MCF 10A (cell line): ENCODE data around the gene DLL4. TPM values are rescaled to one million over a fixed set of nuclear protein-coding genes. Genes with fewer than 3 reads are reported as not detected.

Source experiments
- BruUV-seq: library from RNA; stranded (reverse); fragments of 400-500 nt; replicated peaks from 2 replicates; lab custom pipeline; 2021; lab: Mats Ljungman, UMichigan
- CTCF ChIA-PET: fragments of 300-600 bp; sonication (Branson Sonifier 250); formaldehyde crosslinking; extraction: SDS; loops from one replicate; lab custom pipeline; 2021; ENCODE audit warnings: antibody characterized with exemption, inconsistent platforms; lab: Yijun Ruan, JAX
- POLR2A ChIA-PET: fragments of 300-600, 350-650 bp; sonication (Branson Sonifier 250); formaldehyde crosslinking; extraction: SDS; loops from one replicate; lab custom pipeline; 2020; ENCODE audit warnings: antibody characterized with exemption, inconsistent platforms; lab: Yijun Ruan, JAX
- DNase-seq: peaks from one replicate; pipeline ENCODE4 v3.0.0-alpha.2; 2018; ENCODE audit not compliant: unreplicated experiment
- H3K27ac Mint-ChIP-seq: one replicate; pipeline ENCODE4 v1.8.0; 2022; ENCODE audit warnings: mild to moderate bottlenecking, low read depth, mixed read lengths; ENCODE audit not compliant: unreplicated experiment
- H3K27me3 Mint-ChIP-seq: one replicate; pipeline ENCODE4 v1.8.0; 2022; ENCODE audit warnings: mixed read lengths; ENCODE audit not compliant: insufficient read depth, unreplicated experiment
- H3K36me3 Mint-ChIP-seq: one replicate; pipeline ENCODE4 v1.8.0; 2022; ENCODE audit warnings: mild to moderate bottlenecking, moderate library complexity, mixed read lengths; ENCODE audit not compliant: insufficient read depth, unreplicated experiment
- H3K4me1 Mint-ChIP-seq: one replicate; pipeline ENCODE4 v1.8.0; 2022; ENCODE audit warnings: mixed read lengths; ENCODE audit not compliant: insufficient read depth, unreplicated experiment
- H3K4me3 Mint-ChIP-seq: one replicate; pipeline ENCODE4 v1.8.0; 2022; ENCODE audit warnings: mild to moderate bottlenecking, moderate library complexity, mixed read lengths; ENCODE audit not compliant: unreplicated experiment
- H3K9me3 Mint-ChIP-seq: one replicate; pipeline ENCODE4 v1.8.0; 2022; ENCODE audit warnings: mixed read lengths; ENCODE audit not compliant: unreplicated experiment
- CTCF ChIP-seq: fragments of 200-600 bp; IDR thresholded peaks from one replicate; pipeline ENCODE4 v1.8.0; 2022; ENCODE audit warnings: antibody characterized with exemption, mild to moderate bottlenecking; ENCODE audit not compliant: unreplicated experiment
- intact Hi-C: fragments of 100-400 bp; cut with micrococcal nuclease; formaldehyde crosslinking; loops from 2 replicates; pipeline ENCODE4 v1.14.1; 2022
- total RNA-seq: library from RNA; stranded (reverse); gene quantifications from 2 replicates; pipeline ENCODE4 v1.2.3, GENCODE V29; 2022

The DLL4 gene
- total RNA-seq, 1 experiment from 2014 or later = not detected

DNA sequence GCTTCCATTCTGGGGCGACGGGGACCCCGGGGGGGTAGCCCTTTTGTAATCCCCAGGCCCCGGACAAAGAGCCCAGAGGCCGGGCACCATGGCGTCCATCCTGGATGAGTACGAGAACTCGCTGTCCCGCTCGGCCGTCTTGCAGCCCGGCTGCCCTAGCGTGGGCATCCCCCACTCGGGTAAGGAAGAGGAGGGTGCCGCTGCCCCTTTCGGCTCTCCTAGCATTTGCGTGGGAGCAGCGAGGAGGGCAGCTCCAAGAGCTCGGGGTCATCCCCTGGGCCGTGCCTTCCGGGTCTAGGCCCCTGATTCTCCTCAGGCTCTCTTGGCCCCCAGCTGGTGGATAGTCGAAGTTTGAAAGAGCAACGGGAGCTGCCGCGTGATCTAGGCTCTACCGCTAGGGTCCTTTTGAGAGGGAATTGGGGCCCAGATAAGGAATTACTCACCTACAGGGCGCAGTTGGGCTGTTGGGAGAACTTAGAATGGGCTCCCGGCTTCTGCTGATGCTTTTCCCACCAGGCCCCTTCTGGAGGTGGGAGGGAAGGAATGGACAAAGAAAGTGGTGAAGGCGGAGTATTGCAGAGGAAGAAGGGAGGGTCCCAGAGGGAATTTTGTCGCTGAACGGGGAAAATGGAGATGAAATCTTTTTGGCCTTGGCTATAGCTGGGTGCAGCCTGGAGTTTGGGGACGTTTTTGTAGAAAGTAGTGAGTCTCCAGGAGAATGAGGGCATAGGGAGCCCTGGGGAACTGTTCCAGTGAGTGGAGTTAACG, 34.3 kb upstream of the DLL4 start:
- peak; percentile 68 for DNase-seq
- intact Hi-C loops = loop anchor here (1.0 to 5.0 kb wide), 3 partner anchors 149 to 300 kb away; partner anchors contain the start of gene KNL1
- ChIA-PET POLR2A (interaction anchor here (0.6 to 3.7 kb wide), 29 partner anchors 9 to 375 kb away, joined by 3 to 63 read pairs (median 5); partner anchors contain the start of genes C15orf62, DNAJC17, GCHFR and RAD51), CTCF (interaction anchor here (0.5 to 3.7 kb wide), 34 partner anchors 9 to 526 kb away, joined by 3 to 131 read pairs (median 4); partner anchors contain the start of genes RAD51 and RHOV)
- Mint-ChIP-seq H3K4me3 (peak overlapping the region; percentile 95), H3K27ac (peak overlapping the region; percentile 98), H3K27me3 (no peaks in the 10 kb centered on the region), H3K36me3 (peaks cover 34% of the 10 kb centered on the region), H3K4me1 (peaks cover 31% of the 10 kb centered on the region), H3K9me3 (no peaks in the 10 kb centered on the region)
- BruUV-seq = TSS peak; percentile 69
- peak; percentile 44 for TF ChIP-seq CTCF

GRCh38 chr15:40899536-40900207, 29.5 kb upstream of the DLL4 start:
- Mint-ChIP-seq H3K27me3 (no peaks in the 10 kb centered on the region), H3K9me3 (no peaks in the 10 kb centered on the region), H3K27ac (no peak overlapping the region), H3K4me3 (no peak overlapping the region), H3K36me3 (peaks cover 75% of the 10 kb centered on the region), H3K4me1 (peaks cover 29% of the 10 kb centered on the region)
- ChIA-PET CTCF (interaction anchor here (0.5 to 6.8 kb wide), 5 partner anchors 41 to 419 kb away, joined by 3 to 47 read pairs (median 3); no protein-coding TSS in a partner anchor), POLR2A (no interaction called here)
- TF ChIP-seq CTCF = no peak
- no peak for DNase-seq
- intact Hi-C loops = loop anchor here (5.0 kb wide), 1 partner anchor 433 kb away; the partner anchor contains the start of genes NUSAP1 and OIP5
- BruUV-seq = no TSS peak

GRCh38 chr15:40900256-40901052, 28.7 kb upstream of the DLL4 start:
- no peaks in the 10 kb centered on the region for H3K27me3 Mint-ChIP-seq
- no TSS peak for BruUV-seq
- H3K4me1 Mint-ChIP-seq = peaks cover 22% of the 10 kb centered on the region
- POLR2A ChIA-PET = no interaction called here
- no peak for TF ChIP-seq CTCF
- H3K36me3 Mint-ChIP-seq = peaks cover 79% of the 10 kb centered on the region
- no peak overlapping the region for H3K4me3 Mint-ChIP-seq
- intact Hi-C loops = loop anchor here (5.0 kb wide), 1 partner anchor 432 kb away; the partner anchor contains the start of genes NUSAP1 and OIP5
- DNase-seq = no peak
- no peak overlapping the region for H3K27ac Mint-ChIP-seq
- CTCF ChIA-PET = interaction anchor here (0.5 to 6.8 kb wide), 7 partner anchors 30 to 418 kb away, joined by 3 to 47 read pairs (median 3); no protein-coding TSS in a partner anchor
- no peaks in the 10 kb centered on the region for H3K9me3 Mint-ChIP-seq
